ENCODE data around the gene HTR2B. TPM values are rescaled to one million over a fixed set of nuclear protein-coding genes. Genes with fewer than 3 reads are reported as not detected.
A peak's percentile ranks its signal among the peaks of the same experiment; 100 is the strongest.
"Not testable (repeated sequence)": the region's sequence is repeated elsewhere in the genome, so short reads cannot be mapped to it uniquely, and the experiment has no call there.

The HTR2B gene
- 0.35 TPM for total RNA-seq

DNA sequence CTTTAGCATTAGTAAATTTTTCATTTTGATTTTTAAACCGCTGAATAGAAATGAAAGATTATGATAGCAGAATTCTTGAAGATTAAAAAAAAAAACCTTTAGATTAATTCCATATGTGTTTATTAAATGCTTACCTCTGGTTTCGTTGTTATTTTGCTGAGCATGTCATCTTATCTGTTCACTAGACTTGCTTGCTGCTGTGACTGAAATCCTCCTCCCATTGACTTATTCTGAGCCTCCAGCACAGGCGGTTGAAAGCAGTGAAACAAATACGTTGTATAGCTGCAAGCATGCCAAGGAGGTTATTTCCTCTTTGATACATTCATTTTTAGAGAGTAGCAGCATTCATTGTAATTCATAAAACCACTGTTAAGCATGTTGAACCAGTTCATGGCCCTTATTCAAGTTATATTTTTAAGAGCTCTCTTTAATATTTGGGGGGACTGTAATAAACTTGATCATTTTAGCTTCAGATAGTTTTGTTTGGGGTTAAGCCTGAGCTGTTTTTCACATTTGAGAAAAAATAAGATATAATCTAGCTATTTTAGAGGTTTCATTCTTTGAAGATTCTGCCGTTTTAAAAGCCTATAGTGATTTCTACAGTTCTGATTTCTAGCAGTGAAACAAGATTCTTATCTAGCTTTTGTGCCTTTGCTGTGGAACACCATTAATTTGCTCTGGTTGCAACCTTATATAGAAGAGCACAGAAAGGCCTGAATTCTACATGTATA, at the start of gene HTR2B:
TSS of gene HTR2B (minus strand) at position 205 of the 731 bp plus-strand sequence. CDS start 1,278 bp downstream, outside the sequence.
- DNase-seq (ENCODE audit: low spot score) (no peak), ATAC-seq (peak; percentile 40)

DNA sequence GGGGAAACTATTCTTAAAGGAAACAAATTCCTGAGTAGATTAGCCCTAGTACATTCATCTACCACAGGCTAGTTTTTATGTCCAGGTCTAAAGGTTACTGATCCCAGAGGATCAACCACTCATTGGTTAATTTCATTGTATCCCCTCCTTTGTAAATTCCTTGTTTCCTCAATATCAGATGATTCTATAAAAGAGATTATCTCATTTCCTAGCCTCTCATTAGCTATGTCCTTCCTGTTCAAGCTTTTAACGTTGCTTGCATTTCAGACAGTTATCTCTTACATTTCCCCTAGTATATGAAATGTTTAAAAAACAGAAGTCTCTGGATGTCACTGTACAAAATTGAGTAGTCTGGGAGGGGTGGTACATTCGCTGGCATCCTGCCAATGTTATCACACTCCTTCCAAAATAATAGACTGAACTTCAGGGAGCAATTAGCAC, 49.4 kb upstream of the HTR2B start:
- ATAC-seq (peak; percentile 19), DNase-seq (ENCODE audit: low spot score) (no peak)

DNA sequence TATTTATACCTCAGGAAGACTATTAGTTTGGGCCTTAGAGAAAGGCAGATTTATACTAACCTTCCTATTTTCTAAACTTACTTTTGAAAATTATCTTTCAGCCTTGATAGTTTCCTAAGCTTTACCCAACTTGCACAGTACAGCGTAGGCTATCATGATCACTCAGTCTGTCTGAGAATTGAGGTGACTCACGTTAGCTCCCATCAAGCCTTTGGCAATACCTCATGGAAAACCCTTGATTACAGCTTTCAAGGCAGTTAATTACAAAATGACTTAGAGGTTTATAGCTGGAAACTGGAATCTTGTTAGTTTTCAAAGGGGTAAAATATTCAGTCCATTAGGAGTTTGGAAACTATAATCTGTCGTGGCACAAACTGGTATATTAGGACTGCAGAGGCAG, 47.2 kb upstream of the HTR2B start:
- ATAC-seq (no peak), DNase-seq (ENCODE audit: low spot score) (no peak)

DNA sequence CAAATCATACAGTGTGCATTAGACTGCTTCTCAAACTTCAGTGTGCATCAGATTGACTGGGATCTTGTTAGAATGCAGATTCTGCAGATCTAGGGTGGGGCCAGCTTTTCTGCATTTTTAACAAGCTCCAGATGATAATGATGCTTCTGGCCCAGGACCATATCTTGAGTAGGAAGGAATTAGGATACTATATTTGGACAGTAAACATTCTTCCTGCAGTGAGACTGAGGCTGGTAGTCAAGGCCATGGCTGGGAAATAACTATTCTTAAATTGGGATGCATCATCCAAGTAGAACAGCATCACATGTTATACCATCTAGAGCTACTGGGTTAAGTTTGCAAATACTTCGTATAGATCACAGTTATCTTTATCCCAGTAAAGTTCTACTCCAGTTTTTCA, 45.2 kb upstream of the HTR2B start:
- ATAC-seq = peak; percentile 12
- no peak for DNase-seq (ENCODE audit: low spot score)

DNA sequence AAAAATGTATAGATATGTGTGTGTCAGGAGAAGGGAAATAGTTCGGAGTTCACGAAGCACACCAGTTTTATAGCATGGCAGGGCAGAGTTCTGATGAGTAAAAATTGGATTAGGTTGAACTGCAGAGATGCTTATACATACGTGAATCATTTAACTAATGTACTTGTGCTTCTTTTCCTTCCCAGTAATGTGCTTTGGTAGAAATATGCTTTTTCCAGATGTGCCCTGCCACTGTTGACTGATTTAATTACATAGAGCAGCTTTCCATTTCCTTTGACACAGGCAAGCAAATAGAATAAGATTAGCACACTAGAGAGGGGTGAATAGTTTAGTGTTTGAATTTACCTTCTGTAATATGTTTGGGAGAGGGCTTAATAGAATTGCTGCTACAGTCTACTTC, 44.6 kb upstream of the HTR2B start:
- ATAC-seq = no peak
- no peak for DNase-seq (ENCODE audit: low spot score)

DNA sequence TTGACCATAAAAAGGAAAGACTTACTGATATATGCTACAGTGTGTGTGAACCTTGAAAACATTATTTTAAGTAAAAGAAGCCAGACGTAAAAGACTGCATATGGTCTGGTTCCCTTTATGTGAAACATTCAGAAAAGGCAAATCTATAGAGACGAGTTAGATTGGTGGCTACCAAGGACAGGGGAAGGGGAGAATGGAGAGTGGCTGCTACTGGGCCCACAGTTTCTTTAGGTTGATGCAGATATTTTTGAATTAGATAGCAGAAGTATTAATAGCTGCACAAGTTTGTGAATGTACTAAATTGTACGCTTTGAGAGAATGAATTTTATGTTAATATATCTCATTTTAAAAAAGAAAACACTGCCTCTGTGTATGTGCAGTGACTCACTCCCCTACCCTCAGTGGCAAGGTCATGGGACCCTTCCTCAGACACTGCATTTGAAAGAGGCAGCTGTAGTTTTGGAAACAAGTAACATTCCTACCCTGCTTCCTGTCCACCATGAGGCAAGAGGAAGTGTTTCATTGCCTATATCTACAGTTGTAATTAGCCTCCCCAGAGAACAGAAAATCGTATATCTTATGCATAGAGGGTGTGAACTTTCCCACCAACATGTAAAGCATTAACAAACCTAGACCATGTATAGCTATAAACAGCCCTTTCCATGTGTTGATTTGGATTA, 43.8 kb upstream of the HTR2B start:
- ATAC-seq (no peak), DNase-seq (ENCODE audit: low spot score) (no peak)

DNA sequence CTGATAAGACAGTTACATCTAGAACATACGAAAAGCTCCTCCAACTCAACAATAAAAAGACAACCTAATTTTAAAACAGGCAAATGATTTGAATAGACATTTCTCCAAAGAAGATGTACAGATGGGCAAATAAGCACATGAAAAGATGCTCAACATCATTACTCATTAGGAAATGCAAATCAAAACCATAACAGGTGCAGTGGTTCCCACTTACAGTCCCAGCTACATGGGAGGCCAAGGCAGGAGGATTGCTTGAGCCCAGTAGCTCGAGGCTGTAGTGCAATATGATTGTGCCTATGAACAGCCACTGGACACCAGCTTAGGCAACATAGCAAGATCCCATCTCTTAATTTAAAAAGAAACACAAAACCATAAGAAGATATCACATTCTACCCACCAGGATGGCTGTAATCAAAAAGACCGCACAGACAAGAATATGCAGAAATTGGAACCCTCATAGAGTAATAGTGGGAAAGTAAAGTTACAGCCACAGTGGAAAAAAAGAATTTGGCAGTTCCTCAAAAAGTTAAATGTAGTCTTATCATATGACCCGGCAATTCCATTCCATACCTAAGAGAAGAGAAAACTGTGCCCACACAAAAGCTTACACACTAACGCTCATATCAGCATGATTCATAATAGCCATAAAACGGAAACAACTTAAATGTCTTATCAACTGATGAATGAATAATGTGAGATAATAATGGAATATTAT, 43.1 kb upstream of the HTR2B start:
- ATAC-seq (no peak), DNase-seq (ENCODE audit: low spot score) (no peak)

DNA sequence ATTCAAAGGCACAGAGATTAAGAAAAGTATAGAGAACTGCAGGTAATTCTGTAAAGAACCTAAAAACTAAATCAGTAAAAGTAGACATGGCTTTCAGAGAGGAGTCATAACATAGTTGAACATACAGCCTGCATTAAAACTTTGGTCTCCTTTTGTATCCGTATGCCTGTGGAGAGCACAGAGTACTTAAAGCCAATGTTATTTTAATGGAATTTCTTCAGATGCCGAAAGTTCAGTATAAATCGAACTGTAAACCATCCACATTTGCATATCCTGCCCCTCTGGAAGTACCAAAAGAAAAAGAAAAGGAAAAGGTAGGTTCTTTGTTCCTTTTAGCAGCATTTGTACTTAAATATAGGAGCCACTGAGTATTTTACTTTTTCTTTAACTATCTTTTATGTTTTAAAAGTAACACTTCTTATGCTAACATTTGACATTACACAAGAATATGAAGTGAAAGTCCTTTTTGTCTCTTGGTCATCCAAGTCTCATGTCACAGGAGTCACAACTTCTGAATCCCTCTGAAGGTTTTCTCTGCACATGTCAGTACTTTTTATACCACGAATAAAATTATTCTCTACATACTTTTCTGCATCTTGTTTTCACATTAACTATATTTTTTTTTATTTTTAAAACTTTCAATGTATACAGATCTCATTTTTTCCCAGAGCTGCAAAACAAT, 38.7 kb upstream of the HTR2B start:
- DNase-seq (ENCODE audit: low spot score) (no peak), ATAC-seq (no peak)

DNA sequence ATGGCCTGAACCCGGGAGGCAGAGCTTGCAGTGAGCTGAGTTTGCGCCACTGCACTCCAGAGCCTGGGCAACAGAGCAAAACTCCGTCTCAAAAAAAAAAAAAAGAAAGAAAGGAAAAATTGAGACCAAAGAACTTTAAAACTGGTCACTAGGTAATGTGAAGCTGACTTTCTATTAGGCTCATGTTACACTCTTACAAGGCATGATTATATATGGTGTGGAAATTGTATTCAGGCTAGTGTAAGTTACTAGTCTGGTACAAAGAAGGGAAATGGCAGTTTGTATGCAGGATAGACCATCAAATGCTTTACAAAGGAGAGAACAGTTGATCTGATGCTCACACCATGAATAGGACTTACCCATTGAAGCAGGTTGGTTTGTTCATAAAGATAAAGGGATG, 38.2 kb upstream of the HTR2B start:
- no peak for DNase-seq (ENCODE audit: low spot score)
- no peak for ATAC-seq

DNA sequence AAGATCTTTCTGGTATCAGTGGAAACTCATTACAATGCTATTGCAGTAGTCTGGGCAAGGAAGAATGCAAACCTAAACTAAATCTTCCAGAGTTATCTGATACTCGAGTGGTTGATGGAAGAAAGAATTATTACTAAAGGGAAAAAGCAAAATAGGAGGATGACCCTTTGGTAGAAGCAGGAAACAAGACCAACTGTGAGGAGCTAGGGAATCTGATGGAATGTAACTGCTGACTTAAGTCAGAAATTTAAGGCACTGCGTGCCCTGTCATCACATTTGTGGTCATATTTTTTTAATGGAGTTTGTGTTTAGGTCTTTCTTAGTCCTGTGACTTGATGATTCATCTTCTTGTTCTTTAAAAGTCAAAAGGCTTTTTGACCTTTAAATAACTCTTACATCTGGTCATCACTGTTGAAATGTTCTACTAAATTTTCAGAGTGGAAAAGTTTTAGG, 37.1 kb upstream of the HTR2B start:
- ATAC-seq (no peak), DNase-seq (ENCODE audit: low spot score) (no peak)

DNA sequence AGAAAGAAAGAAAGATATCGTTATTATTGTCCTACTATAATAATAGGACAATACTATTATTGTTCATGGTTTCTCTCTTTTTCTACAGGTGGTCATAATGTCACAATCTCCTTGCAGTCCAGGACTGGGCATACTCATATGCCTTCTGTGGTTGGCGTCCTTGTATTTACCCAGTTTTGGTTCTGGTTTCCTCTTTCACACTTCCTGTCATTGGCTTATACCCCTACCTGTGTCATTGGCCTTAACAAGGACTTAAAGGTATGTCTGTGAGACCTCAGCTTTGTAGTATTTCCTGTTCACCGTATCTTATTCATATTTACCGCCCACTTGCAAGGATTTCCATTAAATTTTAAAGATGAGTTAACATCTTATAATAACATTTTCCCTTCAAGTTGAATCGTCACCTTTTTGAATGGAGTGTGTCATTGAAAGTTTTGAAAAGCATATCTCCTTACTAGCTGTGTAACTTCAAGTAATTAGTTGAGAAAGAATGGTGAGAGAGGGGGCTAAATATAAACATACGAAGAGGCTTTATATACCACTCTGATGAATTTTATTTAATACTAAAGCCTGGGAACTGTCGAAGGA, 36.5 kb upstream of the HTR2B start:
- DNase-seq (ENCODE audit: low spot score) = no peak
- no peak for ATAC-seq

DNA sequence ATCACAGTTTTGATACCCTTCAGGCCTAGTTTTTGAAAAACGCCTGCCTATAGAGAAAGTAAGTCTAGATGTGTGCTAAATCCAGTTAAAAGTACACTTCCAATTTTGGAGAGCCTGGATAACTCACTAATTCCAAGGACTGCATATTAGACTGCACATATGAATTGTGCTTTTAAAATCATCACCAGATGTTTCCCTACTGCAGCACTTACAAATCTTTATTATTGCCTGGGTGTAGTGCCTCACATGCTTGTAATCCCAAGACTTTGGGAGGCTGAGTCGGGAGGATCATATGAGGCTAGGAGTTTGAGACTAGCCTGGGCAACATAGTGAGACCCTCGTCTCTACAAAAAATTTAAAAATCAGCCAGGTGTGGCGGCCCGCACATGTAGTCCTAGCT, 35.9 kb upstream of the HTR2B start:
- DNase-seq (ENCODE audit: low spot score) (no peak), ATAC-seq (no peak)

DNA sequence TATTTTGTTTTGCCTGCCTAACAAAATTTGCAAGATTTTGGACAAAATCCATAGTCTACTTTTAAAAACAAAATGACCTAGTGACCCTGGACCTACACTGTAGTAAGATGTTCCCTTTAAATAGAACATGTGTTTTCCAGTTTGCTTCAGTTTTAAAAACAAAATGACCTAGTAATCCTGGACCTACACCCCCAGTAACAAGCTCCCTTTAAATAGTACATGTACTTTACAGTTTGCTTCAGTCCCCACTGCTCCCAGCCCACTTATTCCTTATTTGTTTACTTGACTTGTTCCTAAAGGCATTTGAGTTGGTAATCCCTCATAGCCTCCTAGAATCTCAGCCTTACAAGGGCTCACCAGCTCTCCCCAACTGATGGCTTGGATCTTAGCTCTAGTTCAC, 34.5 kb upstream of the HTR2B start:
- DNase-seq (ENCODE audit: low spot score) (no peak), ATAC-seq (peak; percentile 47)

DNA sequence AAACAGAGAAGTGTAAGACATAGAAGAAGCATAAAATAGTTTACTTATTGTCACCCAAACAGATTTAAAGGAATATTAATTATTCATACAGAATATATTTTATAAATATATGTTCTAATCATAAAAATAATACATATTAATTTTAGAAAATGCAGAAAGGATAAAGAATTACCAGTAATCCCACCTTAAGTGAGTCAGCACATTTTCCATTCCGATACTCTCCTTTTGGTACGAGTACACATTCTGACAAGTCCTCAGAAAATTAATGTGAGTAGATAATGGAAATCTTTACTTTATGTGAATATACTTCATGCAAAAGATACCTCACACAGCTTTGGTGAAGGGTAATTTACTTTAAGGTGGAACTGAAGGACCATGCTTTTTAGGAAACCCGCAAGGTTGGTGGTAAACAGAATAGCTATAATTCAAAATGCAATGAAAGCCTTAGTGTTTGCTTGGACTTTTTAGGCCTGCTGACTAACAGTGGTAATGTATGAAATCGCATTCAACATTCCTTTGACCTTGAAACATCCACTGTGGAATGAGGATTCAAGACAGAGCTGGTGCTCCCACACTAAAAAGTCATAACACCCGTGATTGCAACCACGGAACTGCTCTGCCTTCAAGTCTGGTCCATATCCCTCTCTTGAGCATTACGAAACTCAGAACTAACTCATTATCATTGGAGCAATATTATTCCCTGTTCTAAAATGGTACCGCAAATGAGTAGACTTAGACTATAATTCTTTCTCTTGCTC, 28.1 kb upstream of the HTR2B start:
- DNase-seq (ENCODE audit: low spot score) (no peak), ATAC-seq (no peak)

DNA sequence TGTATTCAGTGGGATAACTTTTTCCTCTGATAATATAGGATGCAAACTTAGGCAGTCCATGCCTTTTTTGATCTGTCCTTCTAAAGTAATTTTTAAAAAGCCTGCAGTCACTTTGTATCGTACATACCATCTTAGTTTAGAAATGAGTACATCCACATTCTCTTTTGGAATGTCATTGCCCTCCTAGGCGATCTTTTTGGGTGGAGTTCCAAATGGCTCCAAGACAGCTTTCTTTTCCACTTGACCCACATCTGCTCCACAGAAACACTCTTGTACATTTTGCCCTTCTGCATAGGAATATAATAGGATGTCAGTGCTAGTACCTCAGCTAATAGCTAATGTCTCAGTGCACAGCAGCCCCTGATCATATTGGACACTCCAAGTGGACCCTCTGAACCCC, 21.8 kb upstream of the HTR2B start:
- no peak for ATAC-seq
- DNase-seq (ENCODE audit: low spot score) = no peak

DNA sequence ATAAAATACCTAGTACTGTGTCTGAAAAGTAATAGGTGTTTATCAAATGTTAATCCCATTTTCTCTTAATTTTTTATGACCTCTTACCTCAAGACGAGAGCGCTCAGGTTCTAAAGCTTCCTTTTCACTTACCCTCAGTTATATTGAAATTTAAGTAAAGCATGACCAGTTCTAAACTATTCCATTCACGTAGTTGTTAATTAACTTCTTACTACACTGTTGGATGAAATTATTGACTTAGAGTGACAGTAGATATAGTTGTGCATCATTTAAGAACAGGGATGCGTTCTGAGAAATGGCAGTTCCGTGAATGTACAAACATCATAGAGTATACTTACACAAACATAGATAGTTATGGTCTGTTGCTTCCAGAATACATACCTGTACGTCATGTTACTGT, 20.1 kb upstream of the HTR2B start:
- DNase-seq (ENCODE audit: low spot score) = no peak
- no peak for ATAC-seq

DNA sequence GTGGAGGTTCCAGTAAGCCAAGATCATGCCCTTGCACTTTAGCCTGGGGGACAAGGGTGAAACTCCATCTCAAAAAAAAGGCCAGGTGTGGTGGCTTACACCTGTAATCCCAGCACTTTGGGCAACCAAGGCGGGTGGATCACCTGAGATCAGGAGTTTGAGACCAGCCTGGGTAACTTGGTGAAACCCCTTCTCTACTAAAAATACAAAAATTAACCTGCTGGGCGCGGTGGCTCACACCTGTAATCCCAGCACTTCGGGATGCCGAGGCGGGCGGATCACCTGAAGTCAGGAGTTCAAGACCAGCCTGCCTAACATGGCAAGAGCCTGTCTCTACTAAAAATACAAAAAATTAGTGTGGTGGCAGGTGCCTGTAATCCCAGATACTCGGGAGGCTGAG, 16.0 kb upstream of the HTR2B start:
- ATAC-seq; DNase-seq (ENCODE audit: low spot score): not testable (repeated sequence)

DNA sequence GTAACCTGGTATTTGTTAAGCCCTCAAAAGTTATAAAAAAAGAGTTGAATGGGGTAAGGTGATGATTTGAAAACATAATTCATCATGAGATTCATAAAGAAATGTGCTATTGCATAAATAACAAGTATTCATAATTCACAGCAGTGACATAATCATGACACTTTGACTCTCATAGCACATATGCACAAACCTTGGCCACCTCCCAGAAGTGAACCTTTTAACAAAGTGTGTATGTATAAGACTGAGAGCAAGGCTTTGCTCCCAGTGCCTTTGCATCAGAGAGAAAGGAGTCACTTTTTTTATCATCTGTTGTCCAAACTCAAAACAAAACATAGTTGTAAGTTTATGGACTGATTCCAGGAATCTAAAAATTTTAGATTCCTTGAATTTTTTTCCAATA, 15.0 kb upstream of the HTR2B start:
- ATAC-seq = no peak

DNA sequence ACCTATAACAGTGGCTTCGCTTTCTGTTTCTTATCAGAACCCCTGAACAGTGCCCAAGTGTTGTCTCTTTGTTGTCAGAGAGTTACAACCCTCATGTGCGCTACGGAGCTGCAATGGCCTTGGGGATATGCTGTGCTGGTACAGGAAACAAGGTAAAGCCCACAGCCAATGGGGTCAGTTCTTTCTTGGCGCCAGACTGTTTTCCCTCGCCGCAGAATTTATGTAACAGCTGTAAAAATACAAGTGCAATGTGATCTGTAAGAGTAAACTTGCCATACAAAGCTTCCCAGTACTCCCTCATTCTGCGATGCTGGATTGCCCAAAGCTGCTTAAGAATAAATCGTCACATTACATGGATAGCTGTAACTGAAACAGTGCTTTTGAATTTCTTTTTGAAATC, 13.9 kb upstream of the HTR2B start:
- ATAC-seq (no peak), DNase-seq (ENCODE audit: low spot score) (no peak)

More for the DNA sequence above, 15.0 kb upstream of the HTR2B start:
- DNase-seq (ENCODE audit: low spot score) = no peak
